GM11168 (cell line): ENCODE data around the gene IRF3.

Experiments
- in situ Hi-C: fragments of 300-500 bp; cut with MboI; formaldehyde crosslinking; loops from one replicate; pipeline ENCODE4 v1.12.0; 2022; ENCODE audit warnings: low sequenced_read_pairs; ENCODE audit not compliant: unreplicated experiment

IRF3 gene, protein sequence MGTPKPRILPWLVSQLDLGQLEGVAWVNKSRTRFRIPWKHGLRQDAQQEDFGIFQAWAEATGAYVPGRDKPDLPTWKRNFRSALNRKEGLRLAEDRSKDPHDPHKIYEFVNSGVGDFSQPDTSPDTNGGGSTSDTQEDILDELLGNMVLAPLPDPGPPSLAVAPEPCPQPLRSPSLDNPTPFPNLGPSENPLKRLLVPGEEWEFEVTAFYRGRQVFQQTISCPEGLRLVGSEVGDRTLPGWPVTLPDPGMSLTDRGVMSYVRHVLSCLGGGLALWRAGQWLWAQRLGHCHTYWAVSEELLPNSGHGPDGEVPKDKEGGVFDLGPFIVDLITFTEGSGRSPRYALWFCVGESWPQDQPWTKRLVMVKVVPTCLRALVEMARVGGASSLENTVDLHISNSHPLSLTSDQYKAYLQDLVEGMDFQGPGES

DNA sequence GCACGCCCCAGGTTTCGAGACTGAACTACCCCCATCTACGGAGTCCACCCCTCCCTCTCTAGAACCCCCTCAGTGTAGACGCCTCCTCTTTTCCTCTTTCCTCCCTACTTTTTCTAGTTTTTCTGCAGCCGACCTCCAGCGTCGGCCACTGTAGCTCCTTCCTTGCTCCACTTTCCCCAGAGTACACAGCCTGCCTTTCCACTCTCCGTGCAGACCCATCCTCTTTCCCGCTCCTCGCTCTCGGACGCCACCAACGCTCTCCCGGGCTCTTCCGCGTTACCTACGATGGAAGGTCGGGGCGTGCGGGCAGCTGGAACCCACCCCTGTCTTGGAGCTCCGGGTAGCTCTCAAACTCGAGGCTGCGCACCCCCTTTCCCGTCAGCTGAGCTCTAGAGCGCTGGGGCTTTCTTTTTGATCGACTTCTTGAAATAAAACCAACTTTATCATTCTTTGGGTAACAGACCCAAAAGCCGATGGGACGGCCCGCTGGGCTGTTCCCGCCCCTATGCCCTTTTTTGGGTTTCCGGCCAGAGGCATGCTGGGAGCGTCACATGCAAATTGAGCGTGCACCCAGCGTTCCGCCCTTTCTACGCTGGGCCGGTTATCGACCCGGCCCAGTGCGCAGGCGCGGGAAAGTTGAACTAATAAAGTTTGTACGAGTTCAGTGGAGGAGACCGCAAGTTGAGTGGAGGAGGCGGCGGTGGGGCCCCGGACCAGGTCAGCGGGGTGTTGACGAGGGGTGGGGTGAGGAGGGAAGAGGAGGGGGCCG lies at the start of gene IRF3, which contains the start of gene BCL2L12:
IRF3 (minus strand) TSS at position 507 of the 769 bp plus-strand sequence. CDS start 1,019 bp downstream, outside the sequence.
BCL2L12 (plus strand) TSS at position 583 of the 769 bp plus-strand sequence. CDS start 760 bp downstream, outside the sequence.
- in situ Hi-C loops = no loop called here

DNA sequence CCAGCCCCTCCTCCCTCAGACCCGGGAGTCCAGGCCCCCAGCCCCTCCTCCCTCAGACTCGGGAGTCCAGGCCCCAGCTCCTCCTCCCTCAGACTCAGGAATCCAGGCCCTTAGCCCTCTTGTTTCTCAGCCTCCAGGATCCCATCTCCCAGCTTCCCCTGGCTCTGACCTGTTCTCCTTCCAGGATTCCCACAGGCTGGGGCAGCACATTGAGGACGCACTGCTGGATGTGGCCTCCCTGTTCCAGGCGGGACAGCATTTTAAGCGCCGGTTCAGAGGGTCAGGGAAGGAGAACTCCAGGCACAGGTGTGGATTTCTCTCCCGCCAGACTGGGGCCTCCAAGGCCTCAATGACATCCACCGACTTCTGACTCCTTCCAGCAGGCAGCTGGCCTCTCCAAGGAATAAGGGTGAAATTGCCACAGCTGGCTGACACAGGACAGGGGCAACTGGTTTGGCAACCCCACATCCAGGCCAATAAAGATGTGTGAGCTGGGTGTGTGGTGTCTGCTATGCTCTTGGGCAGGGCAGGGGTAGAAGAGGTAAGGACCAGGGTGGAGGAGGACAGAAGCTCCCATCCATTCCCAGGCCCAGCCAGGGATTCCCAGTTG lies 47.7 kb upstream of the IRF3 start:
- in situ Hi-C loops = no loop called here

DNA sequence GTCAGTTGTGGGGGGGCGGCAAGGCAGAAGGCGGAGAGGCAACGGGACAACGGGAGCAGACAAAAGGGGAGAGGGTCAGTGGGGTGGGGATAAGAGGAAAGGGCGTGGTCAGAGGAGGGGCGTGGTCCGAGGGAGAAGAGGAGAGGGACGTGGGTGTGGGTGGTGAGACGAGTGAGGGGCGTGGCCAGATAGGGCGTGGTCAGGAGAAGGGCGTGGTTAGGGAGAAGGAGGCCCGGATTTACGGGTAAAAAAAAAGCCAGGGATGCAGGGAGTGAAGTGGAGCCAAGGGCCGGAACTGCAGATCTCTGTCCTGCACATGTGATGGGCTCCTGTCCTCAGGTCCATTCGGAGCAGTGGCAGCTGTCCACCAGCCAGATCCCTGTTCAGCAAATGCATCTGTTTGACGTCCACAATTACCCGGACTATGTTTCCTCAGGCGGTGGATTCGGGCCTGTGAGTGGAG lies 46.8 kb upstream of the IRF3 start:
- in situ Hi-C loops = no loop called here

DNA sequence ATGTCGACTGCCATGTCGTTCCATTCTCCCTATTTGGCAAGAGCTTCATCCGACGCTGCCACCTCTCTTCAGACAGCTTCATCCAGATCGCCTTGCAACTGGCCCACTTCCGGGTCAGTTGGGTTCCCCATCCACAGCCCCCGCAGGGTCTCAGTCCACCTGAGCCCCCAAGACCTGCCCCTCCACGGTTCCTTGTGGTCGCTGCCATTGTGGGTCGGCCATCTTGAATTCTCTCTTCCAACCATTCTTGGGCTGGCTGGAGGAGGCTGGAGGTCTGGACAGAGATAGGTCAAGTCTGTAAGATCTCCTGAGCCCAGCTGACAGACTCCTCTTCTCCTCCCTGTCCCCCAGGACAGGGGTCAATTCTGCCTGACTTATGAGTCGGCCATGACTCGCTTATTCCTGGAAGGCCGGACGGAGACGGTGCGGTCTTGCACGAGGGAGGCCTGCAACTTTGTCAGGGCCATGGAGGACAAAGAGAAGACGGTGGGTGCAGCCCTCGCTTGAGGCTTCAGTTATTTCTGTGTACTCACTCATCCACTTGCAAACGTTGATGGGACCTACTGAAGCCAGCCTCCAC lies 44.8 kb upstream of the IRF3 start:
- in situ Hi-C loops = no loop called here

DNA sequence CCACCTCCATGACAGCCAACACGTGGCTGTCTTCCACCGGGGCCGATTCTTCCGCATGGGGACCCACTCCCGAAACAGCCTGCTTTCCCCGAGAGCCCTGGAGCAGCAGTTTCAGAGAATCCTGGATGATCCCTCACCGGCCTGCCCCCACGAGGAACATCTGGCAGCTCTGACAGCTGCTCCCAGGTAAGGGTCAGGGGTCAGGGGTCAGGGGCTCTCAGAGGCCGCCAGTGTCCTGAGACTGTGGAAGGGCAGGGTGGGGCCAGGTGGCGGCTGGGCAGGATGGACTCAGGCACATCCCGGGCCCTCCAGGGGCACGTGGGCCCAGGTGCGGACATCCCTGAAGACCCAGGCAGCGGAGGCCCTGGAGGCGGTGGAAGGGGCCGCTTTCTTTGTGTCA lies 40.3 kb upstream of the IRF3 start:
- in situ Hi-C loops = no loop called here

DNA sequence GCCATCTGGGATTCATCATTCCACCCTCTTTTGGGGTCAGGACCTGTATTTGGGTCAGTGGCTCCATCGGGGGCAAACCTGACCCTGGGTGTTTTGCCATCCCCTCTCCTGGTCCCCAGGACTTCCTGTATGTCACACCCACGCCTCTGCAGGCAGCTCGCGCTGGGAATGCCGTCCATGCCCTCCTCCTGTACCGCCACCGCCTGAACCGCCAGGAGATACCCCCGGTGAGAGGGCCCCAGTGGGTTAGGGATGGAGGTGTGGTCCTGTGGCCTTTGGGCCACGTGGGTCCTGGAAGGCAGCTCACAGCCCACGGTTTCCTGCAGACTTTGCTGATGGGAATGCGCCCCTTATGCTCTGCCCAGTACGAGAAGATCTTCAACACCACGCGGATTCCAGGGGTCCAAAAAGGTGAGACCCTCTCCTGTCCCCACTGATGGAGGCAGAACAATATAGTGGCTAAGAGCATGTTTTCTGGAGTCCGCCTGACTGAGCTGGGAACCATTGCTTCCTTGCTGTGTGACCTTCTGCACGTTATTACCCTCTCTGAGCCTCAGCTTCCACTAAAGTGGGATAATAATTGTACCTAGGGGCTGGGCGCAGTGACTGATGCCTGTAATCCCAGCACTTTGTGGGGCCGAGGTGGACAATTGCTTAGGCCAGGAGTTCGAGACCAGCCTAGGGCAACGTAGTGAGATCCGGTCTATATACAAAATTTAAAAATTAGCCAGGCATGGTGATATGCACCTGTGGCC lies 39.4 kb upstream of the IRF3 start:
- in situ Hi-C loops = no loop called here

DNA sequence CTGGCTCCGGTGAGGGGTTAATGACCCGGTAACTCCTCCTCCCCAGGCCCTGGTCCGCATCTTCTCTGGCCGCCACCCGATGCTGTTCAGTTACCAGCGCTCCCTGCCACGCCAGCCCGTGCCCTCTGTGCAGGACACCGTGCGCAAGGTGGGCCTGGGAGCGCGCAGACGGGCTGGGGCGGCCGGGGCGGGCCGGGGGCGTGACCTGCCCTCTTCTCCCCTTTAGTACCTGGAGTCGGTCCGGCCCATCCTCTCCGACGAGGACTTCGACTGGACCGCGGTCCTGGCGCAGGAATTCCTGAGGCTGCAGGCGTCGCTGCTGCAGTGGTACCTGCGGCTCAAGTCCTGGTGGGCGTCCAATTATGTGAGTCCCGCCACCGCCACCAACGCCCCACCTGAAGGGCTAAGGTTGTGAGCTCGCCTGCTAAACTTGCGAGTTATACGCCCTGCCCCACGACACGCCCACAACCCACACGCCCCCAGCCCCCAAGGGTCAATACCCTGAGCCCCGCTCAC lies 35.7 kb upstream of the IRF3 start:
- in situ Hi-C loops = no loop called here

DNA sequence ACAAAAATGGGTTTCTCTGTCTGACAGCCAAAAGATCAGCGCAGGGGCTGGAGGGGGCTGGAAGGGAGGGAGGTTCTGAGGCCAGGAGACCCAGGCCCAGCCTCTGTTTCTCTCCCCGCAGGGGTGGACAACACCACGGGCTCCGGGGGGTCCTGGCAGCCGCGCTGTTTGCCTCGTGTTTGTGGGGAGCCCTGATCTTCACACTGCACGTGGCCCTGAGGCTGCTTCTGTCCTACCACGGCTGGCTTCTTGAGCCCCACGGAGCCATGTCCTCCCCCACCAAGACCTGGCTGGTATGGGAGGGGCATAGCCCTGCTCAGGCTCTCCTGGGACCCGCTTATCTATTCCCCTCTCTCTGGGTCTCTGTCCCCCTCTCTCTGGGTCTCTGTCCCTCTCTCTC lies 34.9 kb upstream of the IRF3 start:
- in situ Hi-C loops = no loop called here

DNA sequence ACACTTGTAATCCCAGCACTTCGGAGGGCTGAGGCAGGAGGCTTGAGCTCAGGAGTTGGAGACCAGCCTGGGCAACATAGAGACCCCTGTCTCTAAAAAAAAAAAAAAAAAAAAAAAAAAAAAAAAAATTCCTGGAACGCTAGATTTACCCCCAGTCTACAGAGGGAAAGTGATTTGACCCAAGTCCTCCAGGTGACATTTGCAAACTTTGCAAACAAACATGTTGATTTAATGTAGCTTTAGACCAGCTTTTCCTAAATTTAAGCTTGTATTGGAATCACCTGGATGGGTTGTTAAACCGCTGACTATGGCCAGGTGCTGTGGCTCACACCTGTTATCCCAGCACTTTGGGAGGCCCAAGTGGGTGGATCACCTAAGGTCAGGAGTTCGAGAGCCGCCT lies 33.7 kb upstream of the IRF3 start:
- in situ Hi-C loops = no loop called here

DNA sequence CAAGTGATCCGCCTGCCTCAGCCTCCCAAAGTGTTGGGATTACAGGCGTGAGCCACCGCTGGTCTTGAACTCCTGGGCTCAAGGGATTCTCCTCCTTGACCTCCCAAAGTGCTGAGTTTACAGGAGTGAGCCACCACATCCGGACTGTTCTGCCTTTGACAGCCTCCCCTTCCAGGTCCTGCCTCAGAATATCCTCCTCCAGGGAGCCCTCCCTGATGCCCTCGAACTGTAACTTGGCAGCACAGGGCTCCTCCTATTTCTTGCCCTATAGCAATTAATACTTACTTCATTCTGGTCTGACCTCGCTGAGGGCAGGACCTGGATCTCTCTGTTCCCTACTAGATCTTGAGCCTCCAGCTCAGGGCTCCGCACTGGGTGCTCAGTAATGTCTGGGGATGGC lies 31.2 kb upstream of the IRF3 start:
- in situ Hi-C loops = no loop called here

DNA sequence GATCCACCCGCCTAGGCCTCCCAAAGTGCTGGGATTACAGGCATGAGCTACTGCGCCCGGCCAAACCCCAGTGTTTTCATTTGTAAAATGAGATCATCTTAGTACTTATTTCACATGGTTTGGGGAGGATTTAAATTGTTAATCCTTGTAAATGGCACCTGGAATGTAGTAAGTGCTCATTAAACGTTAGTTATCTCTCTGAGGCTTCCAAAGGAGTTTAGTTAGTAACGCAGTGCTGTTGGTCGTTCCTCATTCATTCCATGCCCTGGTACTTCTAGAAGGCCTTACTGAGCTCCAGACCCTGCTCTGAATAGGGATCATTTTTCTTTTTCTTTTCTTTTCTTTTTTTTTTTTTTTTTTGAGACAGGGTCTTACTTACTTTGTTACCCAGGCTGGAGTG lies 30.5 kb upstream of the IRF3 start:
- in situ Hi-C loops = no loop called here

DNA sequence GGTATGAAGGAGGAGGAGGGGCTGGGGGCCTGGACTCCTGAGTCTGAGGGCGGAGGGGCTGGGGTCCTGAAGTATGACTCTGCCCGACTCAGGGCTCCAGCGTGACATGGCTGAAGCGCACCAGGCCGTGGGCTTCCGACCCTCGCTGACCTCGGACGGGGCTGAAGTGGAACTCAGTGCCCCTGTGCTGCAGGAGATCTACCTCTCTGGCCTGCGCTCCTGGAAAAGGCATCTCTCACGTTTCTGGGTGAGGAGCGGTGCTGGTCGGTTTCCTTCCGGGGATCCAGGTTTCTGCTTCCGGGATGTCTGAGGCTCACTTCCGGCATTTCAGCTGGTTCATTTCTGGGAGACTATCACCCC lies 26.5 kb upstream of the IRF3 start:
- in situ Hi-C loops = no loop called here

DNA sequence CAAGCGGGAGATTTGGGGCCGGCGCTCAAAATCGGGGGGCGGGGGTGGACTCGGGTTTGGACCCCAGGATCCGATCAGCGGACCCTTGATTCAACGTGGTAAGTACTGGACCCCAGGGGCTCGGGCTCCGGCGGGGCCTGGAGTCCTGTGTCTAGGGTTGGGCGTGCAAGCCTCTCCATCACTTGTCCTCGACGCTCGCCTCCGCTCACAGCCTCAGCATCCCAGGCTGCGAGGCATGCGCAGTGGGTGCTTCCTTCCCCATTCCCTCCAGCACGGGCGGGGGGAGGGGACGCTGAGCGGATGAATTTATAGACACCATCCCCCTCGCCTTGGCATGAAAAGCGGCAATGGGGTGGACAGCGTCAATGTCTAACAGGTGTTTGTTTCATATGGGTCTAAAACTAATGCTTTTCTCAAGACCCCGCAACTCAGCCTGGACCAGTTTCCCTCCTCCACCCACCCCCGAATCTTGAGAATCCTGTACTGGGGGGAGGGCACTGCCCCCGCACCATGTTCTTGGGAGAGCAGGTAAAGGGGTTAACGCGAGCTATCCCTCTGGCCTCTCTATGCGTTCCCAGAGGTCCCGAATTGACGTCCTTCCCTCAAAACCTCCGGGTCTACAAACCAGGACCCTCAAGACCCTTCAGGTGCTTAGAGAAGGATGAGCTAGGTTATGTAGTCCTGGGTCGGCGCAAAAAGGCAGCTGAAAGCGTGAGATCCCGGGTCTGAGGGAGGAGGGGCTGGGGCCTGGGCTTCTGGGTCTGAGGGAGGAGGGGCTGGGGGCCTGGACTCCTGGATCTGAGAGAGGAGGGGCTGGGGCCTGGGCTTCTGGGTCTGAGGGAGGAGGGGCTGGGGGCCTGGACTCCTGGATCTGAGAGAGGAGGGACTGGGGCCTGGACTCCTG lies 25.8 kb upstream of the IRF3 start:
- in situ Hi-C loops = no loop called here

DNA sequence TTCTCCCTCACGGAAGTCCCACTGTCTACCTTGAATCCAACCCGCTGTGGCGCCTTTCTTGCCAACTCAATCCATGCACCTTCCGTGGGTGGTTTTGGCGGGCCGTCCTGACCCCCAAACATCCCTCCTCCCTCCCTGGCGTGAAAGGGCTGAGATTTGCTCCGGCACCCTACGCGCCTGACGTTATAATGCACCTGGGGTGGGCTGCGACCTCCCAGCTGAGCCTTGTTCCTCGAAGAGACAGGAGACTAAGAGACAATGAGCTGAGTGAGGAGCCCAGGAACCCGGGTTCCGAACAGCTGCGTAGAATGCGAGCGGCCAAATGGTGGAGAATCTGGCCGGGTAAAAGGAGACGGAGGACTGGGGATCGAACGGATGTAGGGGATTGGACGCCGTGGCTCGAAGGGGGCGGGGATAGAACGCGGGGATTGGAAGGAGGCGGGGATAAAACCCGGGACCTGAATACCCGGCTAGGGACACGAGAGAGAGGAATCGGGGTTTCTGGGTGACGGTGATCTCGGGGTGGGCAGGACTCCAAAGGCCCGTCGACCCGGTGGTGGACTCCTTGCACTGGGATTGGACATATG lies 25.1 kb upstream of the IRF3 start, which contains the start of gene CPT1C:
CPT1C (plus strand) TSS at position 461 of the 587 bp plus-strand sequence. CDS start 1,137 bp downstream, outside the sequence.
- in situ Hi-C loops = no loop called here

DNA sequence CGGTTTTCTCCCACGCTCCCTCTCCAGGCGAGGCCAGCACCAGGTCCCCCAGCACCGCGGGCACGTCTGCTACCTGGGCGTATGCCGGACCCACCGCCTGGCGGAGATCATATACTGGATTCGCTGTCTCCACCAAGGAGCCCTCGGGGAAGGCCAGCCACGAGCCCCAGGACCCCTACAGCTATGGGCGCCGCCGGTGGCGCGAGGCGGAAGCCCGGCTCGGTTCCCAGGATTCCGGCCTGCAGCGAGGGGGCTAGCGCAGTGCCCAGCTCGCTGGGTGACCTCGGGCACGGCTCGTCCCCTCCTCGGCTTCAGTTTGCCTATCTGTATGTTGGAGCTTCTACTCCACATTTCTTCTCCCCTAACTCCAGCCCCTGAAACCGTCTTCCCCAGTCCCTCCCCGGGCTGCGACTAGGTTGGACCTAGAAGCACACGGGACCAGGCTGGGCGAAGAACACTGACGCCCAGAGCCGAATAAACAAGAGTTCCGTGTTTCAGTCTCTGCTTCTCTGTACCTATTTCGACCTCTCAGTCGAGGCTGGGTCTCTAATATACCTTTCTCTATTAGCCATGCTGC lies 24.5 kb upstream of the IRF3 start:
- in situ Hi-C loops = no loop called here

DNA sequence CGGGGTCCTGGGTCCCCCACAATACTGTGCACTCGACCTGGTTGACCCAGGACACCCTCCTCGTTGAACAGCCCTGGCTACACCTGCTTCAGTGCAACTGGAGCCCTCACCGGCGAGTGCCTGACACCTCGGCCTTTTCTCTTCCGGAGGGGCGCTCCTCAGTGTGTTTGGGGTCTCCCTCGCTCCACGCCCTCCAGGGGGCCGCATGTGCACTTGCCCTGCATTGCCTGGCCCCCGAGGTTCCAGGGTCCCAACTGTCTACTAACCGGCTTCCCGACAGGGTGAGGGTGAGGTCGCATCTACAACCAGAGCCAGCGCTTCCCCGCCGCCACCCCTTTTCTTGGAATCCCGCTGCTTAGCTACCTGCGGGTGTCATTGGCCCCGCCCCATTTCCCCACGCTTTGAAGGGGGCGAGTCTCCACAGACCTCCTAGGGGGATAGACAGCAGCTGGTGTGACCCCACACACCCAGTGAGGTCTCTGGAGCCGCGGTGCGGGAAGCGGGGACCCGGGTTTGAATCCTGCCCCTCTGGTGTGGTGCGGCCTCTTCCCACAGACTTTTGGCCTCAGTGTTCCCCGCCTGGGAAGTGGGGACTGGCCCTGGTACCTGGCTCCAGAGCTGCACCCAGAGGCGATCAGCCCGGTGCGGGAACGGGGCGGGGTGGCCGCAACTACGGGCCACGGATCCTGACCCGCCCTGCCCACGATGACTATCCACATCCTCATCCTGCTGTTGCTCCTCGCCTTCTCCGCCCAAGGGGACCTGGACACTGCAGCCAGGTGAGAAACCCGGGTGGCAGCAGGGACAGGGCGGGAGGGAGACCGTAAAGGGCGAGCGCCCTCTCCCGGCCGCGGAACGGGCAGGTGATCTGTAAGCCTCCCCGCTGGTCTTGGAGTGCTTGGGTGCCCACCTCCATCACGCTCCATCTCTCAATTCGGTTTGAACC lies 23.7 kb upstream of the IRF3 start, which contains the start of gene ADM5:
ADM5 (plus strand) TSS at position 462 of the 946 bp plus-strand sequence; CDS start at position 706, 244 bp downstream.
- in situ Hi-C loops = no loop called here
